GM12878 (cell line): ENCODE results near the gene APPL2. TPM values are rescaled to one million over a fixed set of nuclear protein-coding genes. Genes with fewer than 3 reads are reported as not detected.
A peak's percentile ranks its signal among the peaks of the same experiment; 100 is the strongest.

Experiments used
- ATAC-seq: fragments of 200-7000 bp; cut with Tn5 transposase; 3 replicates; pipeline ENCODE4 v1.9.1; 2020; ENCODE audit warnings: mild to moderate bottlenecking, moderate library complexity
- BruUV-seq: library from RNA; stranded (reverse); fragments of 400-500 nt; replicated peaks from 2 replicates; lab custom pipeline; 2021; lab: Mats Ljungman, UMichigan
- CTCF ChIA-PET: fragments of 300-600 bp; sonication (Branson Sonifier 250); formaldehyde crosslinking; extraction: SDS; loops from one replicate; lab custom pipeline; 2021; ENCODE audit warnings: inconsistent platforms; lab: Yijun Ruan, JAX
- POLR2A ChIA-PET: fragments of 350-600 bp; formaldehyde crosslinking; extraction: SDS; loops from one replicate; lab custom pipeline; 2021; ENCODE audit warnings: inconsistent platforms; lab: Charles Lee
- RAD21 ChIA-PET: fragments of 300-600 bp; sonication (Branson Sonifier 250); formaldehyde crosslinking; loops from one replicate; lab custom pipeline; 2023; ENCODE audit warnings: antibody characterized with exemption; ENCODE audit not compliant: unreplicated experiment; lab: Charles Lee
- SMC1A ChIA-PET: fragments of 300-600 bp; sonication (Branson Sonifier 250); formaldehyde crosslinking; loops from one replicate; lab custom pipeline; 2023; ENCODE audit not compliant: unreplicated experiment, uncharacterized antibody; lab: Charles Lee
- DNase-seq: peaks from one replicate; pipeline ENCODE4 v3.0.0-alpha.2; 2011; ENCODE audit warnings: low read depth, low spot score
- FAIRE-seq: peaks from 3 replicates; lab custom pipeline; 2011; peaks lifted over from hg19 to GRCh38; lab: Jason Lieb, UNC
- H2AFZ ChIP-seq: 2 replicates; pipeline ENCODE4 v1.6.0; 2011; ENCODE audit warnings: low read depth, low read length, control low read depth; ENCODE audit not compliant: control insufficient read depth
- H3K27ac ChIP-seq: 2 replicates; pipeline ENCODE4 v1.5.1; 2011; ENCODE audit warnings: control low read depth; ENCODE audit not compliant: control insufficient read depth, insufficient read depth
- H3K27me3 ChIP-seq, 2 experiments: replicated peaks in 1 of 2; 2 replicates each; pipeline versions ENCODE4 v1.6.0 to v1.6.1; 2011; ENCODE audit warnings: low read length in 1 of 2; ENCODE audit not compliant: control insufficient read depth in 2 of 2, insufficient read depth in 2 of 2
- H3K36me3 ChIP-seq, 2 experiments: 2 replicates each; pipeline ENCODE4 v1.5.1; 2011; ENCODE audit warnings: low read length in 1 of 2; ENCODE audit not compliant: control insufficient read depth in 2 of 2, insufficient read depth in 2 of 2
- H3K4me1 ChIP-seq: 2 replicates; pipeline ENCODE4 v1.6.1; 2011; ENCODE audit warnings: mild to moderate bottlenecking, low read length, moderate library complexity, mixed read lengths; ENCODE audit not compliant: control insufficient read depth, insufficient read depth
- H3K4me2 ChIP-seq: 2 replicates; pipeline ENCODE4 v1.6.0; 2011; ENCODE audit warnings: control low read depth; ENCODE audit not compliant: control insufficient read depth, insufficient read depth
- H3K4me3 ChIP-seq: fragments of 200-600 bp; sonication (generic); 2 replicates; pipeline ENCODE4 v1.5.1; 2016
- H3K79me2 ChIP-seq: 2 replicates; pipeline ENCODE4 v1.6.0; 2011; ENCODE audit warnings: low read length; ENCODE audit not compliant: control insufficient read depth, insufficient read depth
- H3K9ac ChIP-seq: 2 replicates; pipeline ENCODE4 v1.8.0; 2011; ENCODE audit warnings: low read length, control low read depth, mixed read lengths; ENCODE audit not compliant: control insufficient read depth, insufficient read depth
- H3K9me3 ChIP-seq: replicated peaks from 3 replicates; pipeline ENCODE4 v1.5.1; 2011; ENCODE audit warnings: mild to moderate bottlenecking, low read length; ENCODE audit not compliant: control insufficient read depth, insufficient read depth
- H4K20me1 ChIP-seq: 2 replicates; pipeline ENCODE4 v1.6.0; 2011; ENCODE audit not compliant: control insufficient read depth, insufficient read depth
- CHD1 ChIP-seq: IDR thresholded peaks from 2 replicates; pipeline ENCODE4 v1.6.1; 2012; ENCODE audit warnings: low read depth, low read length, improper control_type of control experiment
- WGBS: methylation state at CpG from one replicate; pipeline ENCODE4 v1.1.6; 2016; ENCODE audit warnings: low lambda C conversion rate; ENCODE audit not compliant: insufficient replicate concordance, insufficient coverage; ENCODE audit errors: missing lambda C conversion rate; 5-methylcytosine and 5-hydroxymethylcytosine counted together
- in situ Hi-C: fragments of 300-500 bp; cut with MboI; formaldehyde crosslinking; loops from 9 replicates; pipeline ENCODE4 v1.14.3; 2018; ENCODE audit warnings: mixed read lengths
- intact Hi-C: fragments of 100-400 bp; cut with micrococcal nuclease; formaldehyde crosslinking; loops from one replicate; pipeline ENCODE4 v1.14.2; 2022; ENCODE audit not compliant: unreplicated experiment
- polyA plus RNA-seq, 11 experiments: library from polyadenylated mRNA; depleted of rRNA in 4 of 11; unstranded in 6 of 11; stranded (reverse) in 5 of 11; fragments of >200 nt; fragmentation: Nextera tagmentation in 4 of 11; fragmentation: Illumina TruSeq in 1 of 11; extraction: Ambion mirVana in 4 of 11; extraction: Trizol in 1 of 11; gene quantifications; 1 replicate in 1 of 11; 2 replicates in 10 of 11; pipeline versions ENCODE4 v1.2.1 to v1.2.3, GENCODE V29; 2011 to 2016; ENCODE audit warnings: inconsistent platforms in 2 of 11, missing spikeins in 2 of 11, low read depth in 1 of 11
- total RNA-seq, 4 experiments: library from RNA; depleted of rRNA in 3 of 4; stranded (reverse); fragments of >200 nt in 3 of 4; fragmentation: Illumina TruSeq in 1 of 4; extraction: Trizol in 1 of 4; gene quantifications; 2 replicates each; pipeline versions ENCODE4 v1.2.1 to v1.2.3, GENCODE V29; 2013 to 2021
- TF ChIP-seq, protein P1 (sequence below): fragments of 450-650 bp; IDR thresholded peaks from 2 replicates; pipeline ENCODE4 v1.6.1; 2014; ENCODE audit warnings: mild to moderate bottlenecking
- TF ChIP-seq, protein P2 (sequence below): fragments of 450-650 bp; formaldehyde crosslinking; IDR thresholded peaks from 2 replicates; pipeline ENCODE4 v1.4.0; 2020; ENCODE audit warnings: mild to moderate bottlenecking, moderate library complexity
- TF ChIP-seq, protein P3 (sequence below): fragments of 450-650 bp; IDR thresholded peaks from 2 replicates; pipeline ENCODE4 v1.6.1; 2017; ENCODE audit warnings: mild to moderate bottlenecking, moderate library complexity
- TF ChIP-seq, protein P4 (sequence below): IDR thresholded peaks from 2 replicates; pipeline ENCODE4 v1.6.1; 2012; ENCODE audit warnings: low read depth, low read length, improper control_type of control experiment

The APPL2 gene
- total and polyA plus RNA-seq, 10 of the 15 experiments (the other 5 are each of a cell fraction or from before 2014, with no cell fraction given), result 1.9 to 14.2 (median 7.5) TPM

DNA sequence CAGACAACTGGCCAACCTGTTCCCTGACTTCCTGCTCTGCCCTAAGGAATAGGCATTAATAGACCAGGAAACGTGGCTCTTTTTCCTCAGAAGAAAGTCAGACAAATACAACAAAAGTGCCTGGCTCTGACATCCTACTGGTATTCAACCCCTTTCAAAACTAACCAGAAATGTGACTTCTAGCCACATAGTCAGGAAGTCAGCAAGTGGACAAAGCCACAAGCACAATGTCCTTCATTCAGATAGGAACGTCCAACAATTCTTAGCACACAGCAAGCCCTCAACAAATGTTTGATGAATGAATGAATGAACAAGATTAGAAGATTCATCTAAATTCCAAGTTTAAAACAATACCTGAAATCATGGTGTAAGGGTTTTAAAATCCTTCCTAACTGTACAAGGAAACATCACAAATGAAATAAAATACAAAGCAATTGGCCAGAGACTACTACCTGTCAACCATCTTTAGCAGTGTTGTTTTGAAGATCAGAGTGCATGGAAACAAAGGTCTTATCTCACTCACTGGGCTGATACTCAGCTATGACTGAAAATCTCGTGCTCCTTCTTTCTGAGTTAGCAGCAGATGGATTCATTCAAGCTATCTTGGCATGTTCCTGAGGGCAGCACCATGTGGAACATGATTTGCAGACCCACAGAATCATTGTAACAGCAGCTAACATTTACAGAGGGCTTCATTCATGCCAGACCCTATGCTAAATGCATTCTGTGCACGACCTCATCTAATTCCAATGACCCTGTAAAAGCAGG lies 16.5 kb downstream of the APPL2 start:
- ChIA-PET RAD21 (interaction anchor here (1.3 kb wide), 1 partner anchor 16 kb away, joined by 3 read pairs; no protein-coding TSS in a partner anchor), CTCF (no interaction called here), POLR2A (no interaction called here)
- Histone ChIP-seq H3K27me3 (no peaks in the 10 kb centered on the region), H2AFZ (no peak overlapping the region), H3K4me1 (no peaks in the 10 kb centered on the region), H3K4me3 (no peak overlapping the region), H3K79me2 (no peaks in the 10 kb centered on the region), H3K27ac (no peak overlapping the region)
- FAIRE-seq (peak; percentile 49), ATAC-seq (no peak)
- in situ Hi-C loops, result no loop called here
- BruUV-seq, result no TSS peak
- TF ChIP-seq, protein P1, sequence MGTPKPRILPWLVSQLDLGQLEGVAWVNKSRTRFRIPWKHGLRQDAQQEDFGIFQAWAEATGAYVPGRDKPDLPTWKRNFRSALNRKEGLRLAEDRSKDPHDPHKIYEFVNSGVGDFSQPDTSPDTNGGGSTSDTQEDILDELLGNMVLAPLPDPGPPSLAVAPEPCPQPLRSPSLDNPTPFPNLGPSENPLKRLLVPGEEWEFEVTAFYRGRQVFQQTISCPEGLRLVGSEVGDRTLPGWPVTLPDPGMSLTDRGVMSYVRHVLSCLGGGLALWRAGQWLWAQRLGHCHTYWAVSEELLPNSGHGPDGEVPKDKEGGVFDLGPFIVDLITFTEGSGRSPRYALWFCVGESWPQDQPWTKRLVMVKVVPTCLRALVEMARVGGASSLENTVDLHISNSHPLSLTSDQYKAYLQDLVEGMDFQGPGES, result no peak
- TF ChIP-seq, protein P2, sequence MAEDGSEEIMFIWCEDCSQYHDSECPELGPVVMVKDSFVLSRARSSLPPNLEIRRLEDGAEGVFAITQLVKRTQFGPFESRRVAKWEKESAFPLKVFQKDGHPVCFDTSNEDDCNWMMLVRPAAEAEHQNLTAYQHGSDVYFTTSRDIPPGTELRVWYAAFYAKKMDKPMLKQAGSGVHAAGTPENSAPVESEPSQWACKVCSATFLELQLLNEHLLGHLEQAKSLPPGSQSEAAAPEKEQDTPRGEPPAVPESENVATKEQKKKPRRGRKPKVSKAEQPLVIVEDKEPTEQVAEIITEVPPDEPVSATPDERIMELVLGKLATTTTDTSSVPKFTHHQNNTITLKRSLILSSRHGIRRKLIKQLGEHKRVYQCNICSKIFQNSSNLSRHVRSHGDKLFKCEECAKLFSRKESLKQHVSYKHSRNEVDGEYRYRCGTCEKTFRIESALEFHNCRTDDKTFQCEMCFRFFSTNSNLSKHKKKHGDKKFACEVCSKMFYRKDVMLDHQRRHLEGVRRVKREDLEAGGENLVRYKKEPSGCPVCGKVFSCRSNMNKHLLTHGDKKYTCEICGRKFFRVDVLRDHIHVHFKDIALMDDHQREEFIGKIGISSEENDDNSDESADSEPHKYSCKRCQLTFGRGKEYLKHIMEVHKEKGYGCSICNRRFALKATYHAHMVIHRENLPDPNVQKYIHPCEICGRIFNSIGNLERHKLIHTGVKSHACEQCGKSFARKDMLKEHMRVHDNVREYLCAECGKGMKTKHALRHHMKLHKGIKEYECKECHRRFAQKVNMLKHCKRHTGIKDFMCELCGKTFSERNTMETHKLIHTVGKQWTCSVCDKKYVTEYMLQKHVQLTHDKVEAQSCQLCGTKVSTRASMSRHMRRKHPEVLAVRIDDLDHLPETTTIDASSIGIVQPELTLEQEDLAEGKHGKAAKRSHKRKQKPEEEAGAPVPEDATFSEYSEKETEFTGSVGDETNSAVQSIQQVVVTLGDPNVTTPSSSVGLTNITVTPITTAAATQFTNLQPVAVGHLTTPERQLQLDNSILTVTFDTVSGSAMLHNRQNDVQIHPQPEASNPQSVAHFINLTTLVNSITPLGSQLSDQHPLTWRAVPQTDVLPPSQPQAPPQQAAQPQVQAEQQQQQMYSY (CRISPR knock-in tag), result no peak
- TF ChIP-seq, protein P3, sequence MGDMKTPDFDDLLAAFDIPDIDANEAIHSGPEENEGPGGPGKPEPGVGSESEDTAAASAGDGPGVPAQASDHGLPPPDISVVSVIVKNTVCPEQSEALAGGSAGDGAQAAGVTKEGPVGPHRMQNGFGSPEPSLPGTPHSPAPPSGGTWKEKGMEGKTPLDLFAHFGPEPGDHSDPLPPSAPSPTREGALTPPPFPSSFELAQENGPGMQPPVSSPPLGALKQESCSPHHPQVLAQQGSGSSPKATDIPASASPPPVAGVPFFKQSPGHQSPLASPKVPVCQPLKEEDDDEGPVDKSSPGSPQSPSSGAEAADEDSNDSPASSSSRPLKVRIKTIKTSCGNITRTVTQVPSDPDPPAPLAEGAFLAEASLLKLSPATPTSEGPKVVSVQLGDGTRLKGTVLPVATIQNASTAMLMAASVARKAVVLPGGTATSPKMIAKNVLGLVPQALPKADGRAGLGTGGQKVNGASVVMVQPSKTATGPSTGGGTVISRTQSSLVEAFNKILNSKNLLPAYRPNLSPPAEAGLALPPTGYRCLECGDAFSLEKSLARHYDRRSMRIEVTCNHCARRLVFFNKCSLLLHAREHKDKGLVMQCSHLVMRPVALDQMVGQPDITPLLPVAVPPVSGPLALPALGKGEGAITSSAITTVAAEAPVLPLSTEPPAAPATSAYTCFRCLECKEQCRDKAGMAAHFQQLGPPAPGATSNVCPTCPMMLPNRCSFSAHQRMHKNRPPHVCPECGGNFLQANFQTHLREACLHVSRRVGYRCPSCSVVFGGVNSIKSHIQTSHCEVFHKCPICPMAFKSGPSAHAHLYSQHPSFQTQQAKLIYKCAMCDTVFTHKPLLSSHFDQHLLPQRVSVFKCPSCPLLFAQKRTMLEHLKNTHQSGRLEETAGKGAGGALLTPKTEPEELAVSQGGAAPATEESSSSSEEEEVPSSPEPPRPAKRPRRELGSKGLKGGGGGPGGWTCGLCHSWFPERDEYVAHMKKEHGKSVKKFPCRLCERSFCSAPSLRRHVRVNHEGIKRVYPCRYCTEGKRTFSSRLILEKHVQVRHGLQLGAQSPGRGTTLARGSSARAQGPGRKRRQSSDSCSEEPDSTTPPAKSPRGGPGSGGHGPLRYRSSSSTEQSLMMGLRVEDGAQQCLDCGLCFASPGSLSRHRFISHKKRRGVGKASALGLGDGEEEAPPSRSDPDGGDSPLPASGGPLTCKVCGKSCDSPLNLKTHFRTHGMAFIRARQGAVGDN, result no peak
- TF ChIP-seq CHD1, result no peak
- TF ChIP-seq, protein P4, sequence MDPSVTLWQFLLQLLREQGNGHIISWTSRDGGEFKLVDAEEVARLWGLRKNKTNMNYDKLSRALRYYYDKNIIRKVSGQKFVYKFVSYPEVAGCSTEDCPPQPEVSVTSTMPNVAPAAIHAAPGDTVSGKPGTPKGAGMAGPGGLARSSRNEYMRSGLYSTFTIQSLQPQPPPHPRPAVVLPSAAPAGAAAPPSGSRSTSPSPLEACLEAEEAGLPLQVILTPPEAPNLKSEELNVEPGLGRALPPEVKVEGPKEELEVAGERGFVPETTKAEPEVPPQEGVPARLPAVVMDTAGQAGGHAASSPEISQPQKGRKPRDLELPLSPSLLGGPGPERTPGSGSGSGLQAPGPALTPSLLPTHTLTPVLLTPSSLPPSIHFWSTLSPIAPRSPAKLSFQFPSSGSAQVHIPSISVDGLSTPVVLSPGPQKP, result no peak
- TF ChIP-seq, all 136 proteins: peak for 0
- peaks cover 0 to 2% of the 10 kb centered on the region in 2 experiments; a peak in 3 of 4 replicates for H3K36me3 ChIP-seq
- H3K4me2 ChIP-seq, result no peak overlapping the region
- no peak overlapping the region for H3K9ac ChIP-seq
- no peaks in the 10 kb centered on the region for H3K9me3 ChIP-seq
- 60% methylated on average over 4 of the region's 4 CpGs for WGBS
- H4K20me1 ChIP-seq, result no peaks in the 10 kb centered on the region; the same call in 1 of the 2 replicates
- SMC1A ChIA-PET, result no interaction called here
- intact Hi-C loops, result no loop called here
- DNase-seq, result no peak
